Activated CD4-positive, alpha-beta T cell treated with anti-CD3 and anti-CD28 coated beads, Interleukin-2, amount 50 U/mL, for 48 hours (primary cell): ENCODE data around the gene SORCS2.

Source experiments
- DNase-seq, 2 experiments: peaks; one replicate each; pipeline ENCODE4 v3.0.0-alpha.2; 2020

The SORCS2 gene

GRCh38 chr4:7663075-7663541 is 470.8 kb downstream of the SORCS2 start:
- no peak for DNase-seq

GRCh38 chr4:7664106-7664505 is 471.8 kb downstream of the SORCS2 start:
- no peak for DNase-seq

GRCh38 chr4:7665321-7665720 is 473.0 kb downstream of the SORCS2 start:
- DNase-seq, result no peak

GRCh38 chr4:7666011-7666410 is 473.7 kb downstream of the SORCS2 start:
- DNase-seq, result no peak

- no peak for DNase-seq
Measured at GRCh38 chr4:7666744-7667143, 474.4 kb downstream of the SORCS2 start.

- DNase-seq, result no peak
Measured at GRCh38 chr4:7668271-7668670, 475.9 kb downstream of the SORCS2 start.

GRCh38 chr4:7668826-7669225 is 476.5 kb downstream of the SORCS2 start:
- DNase-seq, result no peak

- no peak for DNase-seq
Measured at GRCh38 chr4:7672601-7673000, 480.3 kb downstream of the SORCS2 start.

GRCh38 chr4:7673121-7673520 is 480.8 kb downstream of the SORCS2 start:
- no peak for DNase-seq

- no peak for DNase-seq
Measured at GRCh38 chr4:7674706-7675105, 482.4 kb downstream of the SORCS2 start.

- DNase-seq, result no peak
Measured at GRCh38 chr4:7675136-7675535, 482.8 kb downstream of the SORCS2 start.

- DNase-seq, result no peak
Measured at GRCh38 chr4:7675612-7676320, 483.4 kb downstream of the SORCS2 start.

- no peak for DNase-seq
Measured at GRCh38 chr4:7676398-7676922, 484.1 kb downstream of the SORCS2 start.

- DNase-seq, result no peak
Measured at GRCh38 chr4:7677086-7677485, 484.7 kb downstream of the SORCS2 start.

GRCh38 chr4:7677799-7678301 is 485.5 kb downstream of the SORCS2 start:
- no peak for DNase-seq

- DNase-seq, result no peak
Measured at GRCh38 chr4:7678318-7678852, 486.0 kb downstream of the SORCS2 start.

GRCh38 chr4:7679406-7680040 is 487.2 kb downstream of the SORCS2 start:
- DNase-seq, result no peak

- no peak for DNase-seq
Measured at GRCh38 chr4:7680106-7680505, 487.8 kb downstream of the SORCS2 start.

- DNase-seq, result no peak
Measured at GRCh38 chr4:7680731-7681130, 488.4 kb downstream of the SORCS2 start.

- DNase-seq, result no peak
Measured at GRCh38 chr4:7683126-7683703, 490.9 kb downstream of the SORCS2 start.

- DNase-seq, result no peak
Measured at GRCh38 chr4:7684294-7684693, 492.0 kb downstream of the SORCS2 start.

GRCh38 chr4:7686070-7686870 is 493.9 kb downstream of the SORCS2 start:
- no peak for DNase-seq

GRCh38 chr4:7687006-7687405 is 494.7 kb downstream of the SORCS2 start:
- DNase-seq, result no peak
